ENCODE data around the gene CHIC2. TPM values are rescaled to one million over a fixed set of nuclear protein-coding genes. Genes with fewer than 3 reads are reported as not detected.
"Not testable (repeated sequence)": the region's sequence is repeated elsewhere in the genome, so short reads cannot be mapped to it uniquely, and the experiment has no call there.

The CHIC2 gene
- polyA plus RNA-seq, 4 donors = 28.9 to 44.6 (median 37.0) TPM

GRCh38 chr4:54062392-54062791, 2.0 kb downstream of the CHIC2 start:
- DNase-seq (ENCODE audit: low read depth in 4 of 4, low spot score in 3 of 4) = no peak

- no peak for DNase-seq (ENCODE audit: low read depth in 4 of 4, low spot score in 3 of 4)
These were observed 2.5 kb downstream of the CHIC2 start for GRCh38 chr4:54061873-54062272.

GRCh38 chr4:54061067-54061466, 3.3 kb downstream of the CHIC2 start:
- no peak for DNase-seq (ENCODE audit: low read depth in 4 of 4, low spot score in 3 of 4)

DNA sequence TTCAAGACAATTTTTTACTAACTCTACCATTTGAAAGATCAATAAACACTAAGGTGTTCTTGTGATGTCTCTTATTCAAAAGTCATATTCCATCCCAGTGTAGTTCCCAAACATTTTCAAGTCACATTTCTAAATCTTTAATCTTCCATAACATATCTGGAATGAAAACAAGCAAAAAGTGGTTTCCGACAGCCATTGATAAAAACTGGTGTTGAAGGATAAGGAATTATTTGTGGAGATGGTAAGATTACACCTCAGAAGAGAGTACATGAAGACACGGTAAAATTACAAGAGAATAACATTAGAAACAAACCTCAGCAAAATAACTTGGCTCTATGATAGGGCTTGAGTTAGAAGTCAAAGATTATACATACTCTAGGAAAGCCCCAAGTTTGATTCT, 4.3 kb downstream of the CHIC2 start:
- DNase-seq (ENCODE audit: low read depth in 4 of 4, low spot score in 3 of 4) = no peak

DNA sequence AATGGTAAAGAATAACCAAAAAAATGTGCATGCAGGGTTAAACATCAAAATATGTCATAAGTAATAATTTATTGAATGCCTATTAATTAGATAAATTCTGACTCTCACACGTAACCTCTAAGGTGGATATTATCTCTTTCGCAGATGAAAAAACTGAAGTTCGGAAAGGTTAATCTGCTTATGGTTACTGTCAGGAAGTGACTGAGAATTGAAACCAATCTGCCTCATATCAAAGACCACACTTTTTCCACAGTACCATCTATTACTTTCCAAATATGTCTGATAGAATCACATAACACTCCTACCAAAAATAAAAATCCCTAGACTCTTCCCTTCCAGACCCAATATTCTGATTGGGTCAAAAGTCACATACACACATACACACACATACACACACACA, 6.2 kb downstream of the CHIC2 start:
- no peak for DNase-seq (ENCODE audit: low read depth in 4 of 4, low spot score in 3 of 4)

DNA sequence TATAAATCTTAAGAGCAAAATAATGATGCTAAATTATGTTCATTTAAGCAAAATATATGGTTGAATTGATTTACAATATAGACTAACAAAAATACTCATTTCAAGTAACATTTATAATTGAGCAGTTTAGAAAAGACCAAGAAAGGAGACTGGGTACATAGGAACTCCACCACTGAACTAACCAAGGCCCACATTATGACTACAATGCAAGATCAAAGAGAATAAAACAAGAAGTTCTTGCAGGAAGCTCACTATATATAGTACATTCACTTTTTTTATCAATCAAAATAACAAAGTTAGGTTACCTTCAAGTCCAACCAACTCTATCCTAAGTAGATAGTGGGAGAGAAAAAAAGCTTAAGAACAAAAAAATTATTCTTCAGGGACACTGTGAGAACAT, 8.0 kb downstream of the CHIC2 start:
- no peak for DNase-seq (ENCODE audit: low read depth in 4 of 4, low spot score in 3 of 4)

DNA sequence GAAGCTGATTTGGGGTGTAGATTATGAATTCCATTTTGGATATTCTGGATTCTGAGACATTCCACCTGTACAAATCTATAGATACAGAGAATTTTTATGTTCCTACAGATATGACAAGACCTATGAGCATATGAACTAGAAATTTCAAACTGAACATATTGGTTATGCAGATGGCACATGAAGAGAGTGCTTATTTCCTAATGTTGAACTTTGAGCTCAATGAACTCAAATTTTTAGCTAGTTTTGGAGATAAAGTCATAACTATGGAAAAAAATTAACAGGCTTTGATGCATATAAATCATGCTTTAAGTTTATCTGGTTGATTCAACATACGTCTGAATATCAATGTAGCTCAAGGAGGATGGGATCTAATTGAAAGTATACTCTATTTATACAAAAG, 8.9 kb downstream of the CHIC2 start:
- DNase-seq (ENCODE audit: low read depth in 4 of 4, low spot score in 3 of 4) = no peak

DNA sequence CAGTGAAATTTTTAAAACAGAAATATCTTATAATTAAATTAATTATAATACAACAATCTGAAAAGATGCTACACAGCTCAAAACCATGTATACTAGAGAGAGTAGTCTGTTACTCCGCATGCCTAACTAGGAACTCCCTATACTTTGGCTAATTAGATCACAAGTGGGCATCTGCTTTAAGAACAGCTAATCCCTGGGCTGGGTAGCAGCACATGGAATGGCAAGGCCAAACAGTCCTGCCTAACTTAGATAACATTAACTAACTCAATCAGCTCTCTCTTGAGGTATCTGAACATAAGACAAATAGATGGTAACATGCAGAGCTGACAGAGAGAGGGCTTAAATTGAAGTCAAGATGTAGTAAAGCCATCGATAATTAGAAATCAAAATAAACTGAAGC, 9.9 kb downstream of the CHIC2 start:
- no peak for DNase-seq (ENCODE audit: low read depth in 4 of 4, low spot score in 3 of 4)

DNA sequence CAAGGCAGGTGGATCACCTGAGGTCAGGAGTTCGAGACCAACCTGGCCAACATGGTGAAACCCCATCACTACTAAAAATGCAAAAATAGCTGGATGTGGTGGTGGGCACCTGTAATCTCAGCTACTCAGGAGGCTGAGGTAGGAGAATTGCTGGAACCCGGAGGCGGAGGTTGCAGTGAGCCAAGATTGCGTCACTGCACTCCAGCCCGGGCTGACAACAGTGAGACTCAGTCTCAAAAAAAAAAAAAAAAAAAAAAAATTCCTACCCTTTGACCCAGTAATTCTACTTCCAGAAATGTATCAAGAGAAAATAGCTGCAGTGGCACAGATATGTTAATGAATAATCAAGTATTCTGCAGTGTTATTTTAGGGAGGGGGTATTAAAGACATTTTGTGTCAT, 11.1 kb downstream of the CHIC2 start:
- not testable (repeated sequence) for DNase-seq (ENCODE audit: low read depth in 4 of 4, low spot score in 3 of 4)

DNA sequence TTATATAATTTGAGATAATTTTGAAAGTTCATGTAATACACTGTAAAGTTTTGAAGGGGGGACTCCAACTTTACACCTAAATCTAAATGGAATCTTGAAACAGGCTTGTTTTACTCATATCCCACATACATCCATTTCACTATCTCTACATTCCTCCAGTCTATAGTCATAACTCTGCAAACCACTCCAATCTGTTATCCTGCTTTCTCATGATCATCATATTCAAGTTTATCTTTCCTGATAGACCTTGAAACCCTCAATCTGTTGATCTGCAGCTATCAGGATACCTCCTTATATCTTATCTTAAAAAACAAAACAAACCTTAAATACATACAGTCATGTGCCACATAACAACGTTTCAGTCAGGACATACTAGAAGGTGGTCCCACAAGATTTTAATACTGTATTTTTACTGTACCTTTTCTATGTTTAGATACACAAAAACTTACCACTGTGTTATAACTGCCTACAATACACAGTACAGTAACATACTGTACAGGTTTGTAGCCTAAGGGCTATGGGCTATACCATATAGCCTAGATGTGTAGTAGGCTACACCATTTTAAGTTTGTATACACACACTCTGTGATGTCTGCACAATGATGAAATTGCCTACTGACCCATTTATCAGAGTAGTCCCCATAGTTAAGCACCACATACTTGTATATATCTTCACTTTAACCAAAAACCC, 14.0 kb downstream of the CHIC2 start:
- no peak for DNase-seq (ENCODE audit: low read depth in 4 of 4, low spot score in 3 of 4)

- not testable (repeated sequence) for DNase-seq (ENCODE audit: low read depth in 4 of 4, low spot score in 3 of 4)
These were observed 20.8 kb downstream of the CHIC2 start for GRCh38 chr4:54043630-54044029.

DNA sequence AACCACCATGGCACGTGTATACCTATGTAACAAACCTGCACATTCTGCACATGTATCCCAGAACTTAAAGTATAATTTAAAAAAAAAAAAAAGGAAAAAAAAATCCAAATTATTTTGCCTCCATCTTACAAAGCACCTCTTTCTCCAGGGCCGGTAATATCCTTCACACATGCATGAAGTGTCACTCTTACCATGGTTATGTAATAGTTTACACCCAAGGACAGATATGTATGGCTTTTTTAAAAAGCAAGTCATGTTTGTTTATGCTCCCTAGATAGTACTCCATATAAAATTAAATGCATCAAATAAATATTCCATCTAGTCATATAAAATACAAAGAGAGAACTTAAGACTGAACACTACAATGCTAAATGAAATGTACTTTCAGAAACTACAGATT, 22.5 kb downstream of the CHIC2 start:
- DNase-seq (ENCODE audit: low read depth in 4 of 4, low spot score in 3 of 4) = no peak

DNA sequence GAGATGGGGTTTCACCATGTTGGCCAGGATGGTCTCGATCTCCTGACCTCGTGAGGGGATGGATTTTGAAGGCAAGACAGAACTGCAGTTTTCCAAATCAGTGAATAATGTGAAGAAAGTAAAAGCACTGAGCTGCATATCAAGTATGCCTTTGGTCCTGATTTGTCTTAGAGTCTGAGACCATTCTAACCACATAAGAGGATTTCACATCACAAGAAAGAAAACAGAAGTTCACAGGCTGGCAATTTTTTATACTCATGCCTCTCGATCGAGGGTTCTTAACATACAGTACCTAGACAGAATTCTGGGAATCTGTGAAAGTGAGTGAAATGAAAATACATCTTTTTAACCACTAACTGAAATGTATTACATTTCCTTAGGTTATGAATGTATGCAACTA, 23.3 kb downstream of the CHIC2 start:
- DNase-seq (ENCODE audit: low read depth in 4 of 4, low spot score in 3 of 4) = no peak

DNA sequence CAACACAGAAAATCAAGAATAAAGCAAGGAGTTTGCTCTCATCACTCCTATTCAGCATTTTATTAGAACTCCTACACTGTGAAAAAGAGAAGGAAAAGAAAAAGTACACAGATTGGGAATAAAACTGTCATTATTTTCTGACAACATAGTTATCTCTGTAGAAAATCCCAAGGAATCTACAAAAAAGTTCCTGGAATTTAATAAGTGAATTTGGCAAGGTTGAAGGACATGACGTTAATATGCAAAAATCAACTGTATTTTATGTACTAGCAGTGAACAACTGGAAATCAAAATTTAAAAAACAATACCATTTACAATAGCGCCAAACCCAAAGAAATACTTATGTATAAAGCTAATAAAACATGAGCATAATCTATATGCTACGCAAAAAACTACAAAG, 26.3 kb downstream of the CHIC2 start:
- DNase-seq (ENCODE audit: low read depth in 4 of 4, low spot score in 3 of 4) = no peak

DNA sequence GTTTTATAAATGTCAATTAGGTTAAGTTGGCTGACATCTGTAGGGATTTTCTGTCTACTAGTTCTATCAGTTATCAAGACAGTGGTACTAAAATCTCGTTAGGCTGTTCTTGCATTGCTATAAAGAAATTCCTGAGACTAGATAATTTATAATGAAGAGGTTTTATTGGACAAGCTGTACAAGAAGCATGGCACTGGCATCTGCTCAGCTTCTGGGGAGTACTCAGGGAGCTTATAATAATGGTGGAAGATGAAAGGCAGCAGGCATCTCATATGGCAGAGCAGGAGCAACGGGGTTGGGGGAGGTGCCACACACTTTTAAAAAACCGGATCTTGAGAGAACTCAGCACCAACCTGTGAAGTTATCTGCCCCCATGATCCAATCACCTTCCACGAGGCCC, 28.2 kb downstream of the CHIC2 start:
- no peak for DNase-seq (ENCODE audit: low read depth in 4 of 4, low spot score in 3 of 4)

DNA sequence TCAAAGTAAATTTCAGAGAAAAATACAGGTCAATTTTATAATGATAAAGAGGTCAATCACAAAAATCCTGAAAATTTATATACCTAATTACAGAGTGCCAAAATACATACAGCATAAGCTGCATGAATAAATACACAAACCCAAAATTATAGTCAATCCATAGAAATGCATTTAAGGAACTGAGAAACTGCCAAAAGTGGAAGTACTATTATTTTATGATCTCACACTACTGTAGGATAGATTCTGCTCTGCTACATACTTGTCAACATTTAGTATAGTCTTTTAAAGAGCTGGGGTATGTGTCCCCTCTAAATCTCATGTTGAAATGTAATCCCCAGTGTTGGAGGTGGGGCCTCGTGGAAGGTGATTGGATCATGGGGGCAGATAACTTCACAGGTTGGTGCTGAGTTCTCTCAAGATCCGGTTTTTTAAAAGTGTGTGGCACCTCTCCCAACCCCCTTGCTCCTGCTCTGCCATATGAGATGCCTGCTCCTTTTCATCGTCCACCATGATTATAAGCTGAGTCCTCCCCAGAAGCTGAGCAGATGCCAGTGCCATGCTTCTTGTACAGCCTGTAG, 31.8 kb downstream of the CHIC2 start:
- no peak for DNase-seq (ENCODE audit: low read depth in 4 of 4, low spot score in 3 of 4)

- no peak for DNase-seq (ENCODE audit: low read depth in 4 of 4, low spot score in 3 of 4)
These were observed 37.1 kb downstream of the CHIC2 start for GRCh38 chr4:54027311-54027710.

DNA sequence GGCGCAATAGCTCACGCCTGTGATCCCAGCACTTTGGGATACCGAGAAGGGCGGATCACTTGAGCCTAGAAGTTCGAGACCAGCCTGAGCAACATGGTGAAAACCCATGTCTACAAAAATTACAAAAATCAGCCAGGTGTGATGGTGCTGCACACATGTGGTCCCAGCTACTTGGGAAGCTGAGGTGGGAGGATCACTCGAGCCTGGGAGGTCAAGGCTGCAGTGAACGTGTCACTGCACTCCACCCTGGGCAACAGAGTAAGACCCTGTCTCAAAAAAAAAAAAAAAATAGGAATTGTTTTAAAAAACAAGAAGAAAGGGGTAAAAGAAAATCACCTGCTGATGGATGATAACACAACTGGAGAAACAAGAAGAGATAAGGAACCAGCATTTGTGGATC, 38.8 kb downstream of the CHIC2 start:
- DNase-seq (ENCODE audit: low read depth in 4 of 4, low spot score in 3 of 4) = no peak

- DNase-seq (ENCODE audit: low read depth in 4 of 4, low spot score in 3 of 4) = not testable (repeated sequence)
These were observed 41.4 kb downstream of the CHIC2 start for GRCh38 chr4:54023019-54023418.

DNA sequence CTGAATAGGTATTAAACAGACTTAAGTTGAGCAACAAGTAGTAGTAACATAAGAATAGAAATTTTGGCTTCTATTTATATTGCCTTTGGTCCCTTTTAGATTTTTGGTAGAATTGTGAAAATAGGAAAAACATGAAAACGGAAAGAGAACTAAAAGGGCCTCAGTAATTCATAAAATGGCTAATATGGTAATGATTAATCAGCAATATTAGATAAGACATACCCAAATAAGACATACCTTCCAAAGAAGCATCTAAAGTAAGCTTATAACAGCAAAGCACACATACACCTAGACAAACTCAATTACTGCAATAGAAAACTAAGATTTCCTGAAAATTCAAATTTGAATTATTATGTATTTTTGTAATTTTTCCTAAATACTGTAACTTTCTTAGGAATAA, 46.4 kb downstream of the CHIC2 start:
- no peak for DNase-seq (ENCODE audit: low read depth in 4 of 4, low spot score in 3 of 4)

DNA sequence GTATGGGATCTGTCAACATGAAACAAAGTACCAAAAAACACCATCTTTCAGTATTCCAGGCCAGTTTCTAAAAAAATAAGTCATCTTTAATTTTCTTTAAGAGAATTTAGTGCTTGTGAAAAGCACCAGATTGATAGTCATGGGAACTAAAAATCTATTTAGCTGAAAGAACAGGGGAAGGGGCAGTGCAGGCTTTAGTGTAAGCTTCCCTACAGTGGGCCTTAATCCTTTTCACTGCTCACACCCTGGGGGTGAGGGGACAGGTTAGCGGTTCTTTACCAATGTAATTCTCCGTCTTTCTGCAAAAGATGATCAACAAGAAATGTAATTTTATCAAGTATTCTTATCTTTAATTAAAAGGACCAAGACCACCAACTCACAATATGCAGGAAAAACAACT, 47.1 kb downstream of the CHIC2 start:
- no peak for DNase-seq (ENCODE audit: low read depth in 4 of 4, low spot score in 3 of 4)

DNA sequence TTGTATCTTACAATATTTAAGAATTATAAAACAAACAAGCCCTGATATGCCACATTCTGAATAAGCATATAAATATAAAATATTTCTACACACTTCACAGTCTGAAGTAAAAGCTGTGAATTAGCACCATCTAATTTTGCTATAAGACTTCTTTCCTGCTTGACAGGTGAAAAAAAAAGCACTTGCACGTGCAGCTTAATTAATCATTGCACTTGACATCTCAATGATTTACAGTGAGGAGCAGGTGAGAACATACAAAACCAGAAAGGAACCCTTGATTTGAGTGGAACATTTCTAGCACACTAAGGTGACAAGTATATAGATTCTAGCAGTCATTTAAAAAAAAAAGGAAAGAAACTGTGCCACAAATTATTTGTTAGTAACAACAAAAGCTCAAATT, 47.9 kb downstream of the CHIC2 start:
- DNase-seq (ENCODE audit: low read depth in 4 of 4, low spot score in 3 of 4) = no peak

Measured in right renal pelvis (tissue), 4 donors.